H9 (cell line): ENCODE data around the gene SLC1A5. TPM values are rescaled to one million over a fixed set of nuclear protein-coding genes. Genes with fewer than 3 reads are reported as not detected.

Experiments used
- DNase-seq: peaks from one replicate; pipeline ENCODE4 v3.0.0-alpha.2; 2017
- H2AFZ ChIP-seq: one replicate; pipeline ENCODE4 v1.6.1; 2013; ENCODE audit warnings: mild to moderate bottlenecking, low read length, control low read depth, moderate library complexity
- H2AK5ac ChIP-seq: 2 replicates; pipeline ENCODE4 v1.6.1; 2013; ENCODE audit warnings: low read length, control low read depth, mixed read lengths; ENCODE audit not compliant: insufficient read length
- H2BK120ac ChIP-seq: one replicate; pipeline ENCODE4 v1.6.1; 2013; ENCODE audit warnings: low read depth, mild to moderate bottlenecking, low read length, control low read depth, inconsistent platforms; ENCODE audit not compliant: poor library complexity, severe bottlenecking
- H2BK12ac ChIP-seq: 2 replicates; pipeline ENCODE4 v1.6.1; 2013; ENCODE audit warnings: low read length, control low read depth, mixed read lengths, low read depth; ENCODE audit not compliant: insufficient read length
- H2BK15ac ChIP-seq: 2 replicates; pipeline ENCODE4 v1.6.1; 2013; ENCODE audit warnings: low read depth, low read length, control low read depth
- H2BK20ac ChIP-seq: one replicate; pipeline ENCODE4 v1.6.1; 2013; ENCODE audit warnings: low read depth, mild to moderate bottlenecking, low read length, control low read depth, inconsistent platforms; ENCODE audit not compliant: poor library complexity, severe bottlenecking
- H2BK5ac ChIP-seq: 2 replicates; pipeline ENCODE4 v1.6.1; 2013; ENCODE audit warnings: low read length, control low read depth, mixed read lengths; ENCODE audit not compliant: insufficient read length
- H3K14ac ChIP-seq: 2 replicates; pipeline ENCODE4 v1.6.1; 2013; ENCODE audit warnings: low read length, control low read depth; ENCODE audit not compliant: insufficient read depth
- H3K18ac ChIP-seq: 2 replicates; pipeline ENCODE4 v1.6.1; 2013; ENCODE audit warnings: low read depth, mild to moderate bottlenecking, mixed read lengths, low read length, control low read depth; ENCODE audit not compliant: insufficient read length
- H3K23ac ChIP-seq: 2 replicates; pipeline ENCODE4 v1.6.1; 2013; ENCODE audit warnings: low read length, control low read depth, mixed read lengths, low read depth; ENCODE audit not compliant: insufficient read length
- H3K23me2 ChIP-seq: 2 replicates; pipeline ENCODE4 v1.6.1; 2013; ENCODE audit warnings: low read depth, mild to moderate bottlenecking, mixed read lengths, low read length, control low read depth; ENCODE audit not compliant: insufficient read length, poor library complexity, severe bottlenecking
- H3K27ac ChIP-seq: 2 replicates; pipeline ENCODE4 v1.5.1; 2013; ENCODE audit warnings: low read length, control low read depth, mixed read lengths, low read depth; ENCODE audit not compliant: insufficient read length
- H3K27me3 ChIP-seq: 2 replicates; pipeline ENCODE4 v1.6.1; 2013; ENCODE audit warnings: low read length, control low read depth, inconsistent platforms; ENCODE audit not compliant: insufficient read depth
- H3K4ac ChIP-seq: 2 replicates; pipeline ENCODE4 v1.6.1; 2013; ENCODE audit warnings: low read depth, mild to moderate bottlenecking, control low read depth, inconsistent platforms, low read length, moderate library complexity
- H3K4me1 ChIP-seq: 2 replicates; pipeline ENCODE4 v1.6.1; 2013; ENCODE audit warnings: low read length, control low read depth, inconsistent platforms; ENCODE audit not compliant: insufficient read depth
- H3K4me2 ChIP-seq: 2 replicates; pipeline ENCODE4 v1.6.1; 2013; ENCODE audit warnings: low read length, control low read depth, mixed read lengths; ENCODE audit not compliant: insufficient read length, insufficient read depth
- H3K56ac ChIP-seq: 2 replicates; pipeline ENCODE4 v1.6.1; 2013; ENCODE audit warnings: low read depth, mild to moderate bottlenecking, mixed read lengths, low read length, control low read depth; ENCODE audit not compliant: insufficient read length
- H3K79me1 ChIP-seq: 2 replicates; pipeline ENCODE4 v1.6.1; 2013; ENCODE audit warnings: low read depth, mild to moderate bottlenecking, moderate library complexity, low read length, control low read depth, inconsistent platforms; ENCODE audit not compliant: insufficient read depth, poor library complexity, severe bottlenecking
- H3K79me2 ChIP-seq: 2 replicates; pipeline ENCODE4 v1.6.1; 2013; ENCODE audit warnings: low read length, control low read depth, inconsistent platforms; ENCODE audit not compliant: insufficient read depth
- H3K9ac ChIP-seq: 2 replicates; pipeline ENCODE4 v1.6.1; 2013; ENCODE audit warnings: low read length, control low read depth, mixed read lengths; ENCODE audit not compliant: insufficient read length; ENCODE audit errors: extremely low read depth
- H3K9me3 ChIP-seq: one replicate; pipeline ENCODE4 v1.6.1; 2013; ENCODE audit warnings: low read depth, low read length, inconsistent platforms; ENCODE audit not compliant: control insufficient read depth
- H3T11ph ChIP-seq: one replicate; pipeline ENCODE4 v1.6.1; 2013; ENCODE audit warnings: mild to moderate bottlenecking, low read length, control low read depth, inconsistent platforms
- H4K20me1 ChIP-seq: one replicate; pipeline ENCODE4 v1.6.1; 2013; ENCODE audit not compliant: control insufficient read depth, insufficient read length, insufficient read depth
- H4K5ac ChIP-seq: 2 replicates; pipeline ENCODE4 v1.6.1; 2013; ENCODE audit warnings: low read depth, mild to moderate bottlenecking, mixed read lengths, low read length, control low read depth; ENCODE audit not compliant: insufficient read length
- H4K8ac ChIP-seq: replicated peaks from 2 replicates; pipeline ENCODE4 v1.6.1; 2013; ENCODE audit warnings: low read length, control low read depth, mixed read lengths, low read depth; ENCODE audit not compliant: insufficient read length
- H4K91ac ChIP-seq: 2 replicates; pipeline ENCODE4 v1.6.1; 2013; ENCODE audit warnings: low read depth, mild to moderate bottlenecking, moderate library complexity, mixed read lengths, low read length, control low read depth; ENCODE audit not compliant: insufficient read length
- H3K27ac Mint-ChIP-seq, 3 experiments: 2 replicates in 2 of 3; 3 replicates in 1 of 3; pipeline ENCODE4 v1.8.0; 2020 to 2021; ENCODE audit warnings: mixed read lengths in 3 of 3, mild to moderate bottlenecking in 1 of 3, moderate library complexity in 1 of 3
- H3K27me3 Mint-ChIP-seq: 2 replicates; pipeline ENCODE4 v1.8.0; 2021; ENCODE audit warnings: low read depth, mild to moderate bottlenecking, moderate library complexity, mixed read lengths
- H3K36me3 Mint-ChIP-seq, 3 experiments: 2 replicates in 2 of 3; 3 replicates in 1 of 3; pipeline ENCODE4 v1.8.0; 2020 to 2021; ENCODE audit warnings: low read depth in 3 of 3, mixed read lengths in 3 of 3; ENCODE audit not compliant: insufficient read depth in 1 of 3
- H3K4me1 Mint-ChIP-seq, 2 experiments: 2 replicates each; pipeline ENCODE4 v1.8.0; 2020; ENCODE audit warnings: mixed read lengths in 2 of 2
- H3K4me3 Mint-ChIP-seq, 2 experiments: 2 replicates in 1 of 2; 3 replicates in 1 of 2; pipeline ENCODE4 v1.8.0; 2020 to 2021; ENCODE audit warnings: mild to moderate bottlenecking in 2 of 2, mixed read lengths in 2 of 2, moderate library complexity in 1 of 2
- H3K9me3 Mint-ChIP-seq, 2 experiments: 2 replicates in 1 of 2; 3 replicates in 1 of 2; pipeline ENCODE4 v1.8.0; 2020; ENCODE audit warnings: mild to moderate bottlenecking in 2 of 2, mixed read lengths in 2 of 2, moderate library complexity in 1 of 2
- CTCF ChIP-seq: fragments of 200-600 bp; sonication (generic); conservative IDR thresholded peaks from 3 replicates; pipeline ENCODE4 v1.8.0; 2021; ENCODE audit warnings: antibody characterized with exemption, mild to moderate bottlenecking
- whole genome bisulfite sequencing: extraction: QIAGEN DNeasy Blood & Tissue Kit; methylation state at CpG from one replicate; pipeline ENCODE4 v1.1.7; 2013; ENCODE audit warnings: missing lambda C conversion rate, low lambda C conversion rate, mixed read lengths; ENCODE audit not compliant: insufficient read length; ENCODE audit errors: extremely low coverage; 5-methylcytosine and 5-hydroxymethylcytosine counted together
- total RNA-seq: library from RNA; stranded (reverse); gene quantifications from 2 replicates; pipeline ENCODE4 v1.2.1, GENCODE V29; 2021

Gene SLC1A5
- total RNA-seq, 1 experiment from 2014 or later = 258 TPM

- H3K56ac ChIP-seq = no peak overlapping the region
- Mint-ChIP-seq H3K9me3 (peaks cover 5% of the 10 kb centered on the region in 2 experiments; a peak in 4 of 5 replicates), H3K4me1 (no peaks in the 10 kb centered on the region), H3K36me3 (peaks cover 15 to 25% (median 17%) of the 10 kb centered on the region in 3 experiments; a peak in 6 of 7 replicates), H3K27me3 (no peaks in the 10 kb centered on the region), H3K27ac (no peak overlapping the region; a peak in 1 of 7 replicates), H3K4me3 (no peak overlapping the region)
- no peaks in the 10 kb centered on the region for H3K9me3 ChIP-seq
- no peak overlapping the region for H4K91ac ChIP-seq
- no peaks in the 10 kb centered on the region for H3K27me3 ChIP-seq
- H3T11ph ChIP-seq = no peak overlapping the region
- H2BK12ac ChIP-seq = no peak overlapping the region
- no peak overlapping the region for H3K4ac ChIP-seq
- DNase-seq = no peak
- no peak overlapping the region for H2BK20ac ChIP-seq
- no peak overlapping the region for H4K8ac ChIP-seq
- no peak overlapping the region for H2BK15ac ChIP-seq
- H3K14ac ChIP-seq = no peak overlapping the region
- H3K4me1 ChIP-seq = no peaks in the 10 kb centered on the region
- no peak for TF ChIP-seq CTCF
- H3K23me2 ChIP-seq = no peaks in the 10 kb centered on the region
- H2BK120ac ChIP-seq = no peak overlapping the region
- no peaks in the 10 kb centered on the region for H4K20me1 ChIP-seq
- no peaks in the 10 kb centered on the region for H3K79me1 ChIP-seq
- no peak overlapping the region for H3K27ac ChIP-seq
- H3K18ac ChIP-seq = no peak overlapping the region
- no peak overlapping the region for H3K23ac ChIP-seq
- no CpG with 5 or more reads among the region's 6 CpGs for WGBS
- H3K79me2 ChIP-seq = no peaks in the 10 kb centered on the region
- no peak overlapping the region for H2AFZ ChIP-seq
- no peak overlapping the region for H3K4me2 ChIP-seq
- H4K5ac ChIP-seq = no peak overlapping the region
- H2AK5ac ChIP-seq = no peak overlapping the region
- no peak overlapping the region for H3K9ac ChIP-seq
- no peak overlapping the region for H2BK5ac ChIP-seq
Measured at GRCh38 chr19:46834984-46835383, 46.6 kb upstream of the SLC1A5 start.
